Fibroblast of peridontal ligament (primary cell): Measurements from ENCODE around the gene CHTF8.
A peak's percentile ranks its signal among the peaks of the same experiment; 100 is the strongest.

ENCODE experiments used
- DNase-seq: peaks from one replicate; pipeline ENCODE4 v3.0.0-alpha.2; 2010; ENCODE audit errors: extremely low read depth

The CHTF8 gene

GRCh38 chr16:69085032-69085695 is 47.2 kb downstream of the CHTF8 start:
- DNase-seq, result no peak

GRCh38 chr16:69084289-69084688 is 48.1 kb downstream of the CHTF8 start:
- peak; percentile 49 for DNase-seq

GRCh38 chr16:69083306-69083941 is 49.0 kb downstream of the CHTF8 start:
- no peak for DNase-seq

- DNase-seq, result no peak
These were observed 52.7 kb downstream of the CHTF8 start for GRCh38 chr16:69079697-69080096.

GRCh38 chr16:69078073-69078472 is 54.3 kb downstream of the CHTF8 start:
- DNase-seq, result no peak

DNA sequence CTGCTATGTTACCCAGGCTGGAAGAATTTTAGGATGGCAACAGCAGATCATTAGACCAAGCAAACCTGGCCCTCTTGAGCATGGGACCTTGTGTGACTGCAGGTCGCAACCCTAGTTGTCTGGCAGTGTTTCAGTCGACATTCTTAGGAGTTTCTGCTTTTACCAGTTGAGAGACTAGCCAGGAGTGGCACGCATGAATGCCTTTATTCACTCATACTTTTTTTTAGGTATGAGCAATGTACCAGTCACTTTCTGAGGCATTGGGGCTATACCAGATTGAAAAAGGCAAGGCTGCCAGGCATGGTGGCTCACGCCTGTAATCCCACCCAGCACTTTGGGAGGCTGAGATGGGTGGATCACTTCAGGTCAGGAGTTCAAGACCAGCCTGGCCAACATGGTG is 55.1 kb downstream of the CHTF8 start:
- DNase-seq, result peak; percentile 75

DNA sequence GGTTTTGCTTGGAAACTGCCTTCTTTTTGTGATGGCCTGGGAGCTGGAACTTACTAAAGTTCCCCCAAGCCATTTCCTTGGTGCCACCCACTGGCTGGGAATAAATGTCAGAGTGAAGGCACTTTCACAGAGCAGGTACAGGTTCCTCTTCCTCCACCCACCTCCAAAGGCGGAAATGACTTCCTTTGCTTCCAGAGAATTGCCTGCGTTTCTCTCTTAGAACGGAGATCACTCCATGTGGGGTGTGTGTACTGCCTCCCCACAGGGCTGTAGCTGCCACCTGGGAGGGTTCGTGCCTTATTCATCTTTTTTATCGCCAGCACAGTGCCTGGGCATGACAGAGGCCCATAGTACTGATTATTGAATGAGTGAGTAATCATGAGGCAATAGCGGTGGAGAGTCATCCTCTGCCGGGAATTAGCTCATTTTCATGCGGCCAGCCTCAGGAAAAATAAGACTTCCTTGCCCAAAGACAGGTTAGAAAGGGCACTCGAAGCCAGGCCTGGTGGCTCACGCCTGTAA is 59.1 kb downstream of the CHTF8 start:
- DNase-seq, result peak; percentile 91

DNA sequence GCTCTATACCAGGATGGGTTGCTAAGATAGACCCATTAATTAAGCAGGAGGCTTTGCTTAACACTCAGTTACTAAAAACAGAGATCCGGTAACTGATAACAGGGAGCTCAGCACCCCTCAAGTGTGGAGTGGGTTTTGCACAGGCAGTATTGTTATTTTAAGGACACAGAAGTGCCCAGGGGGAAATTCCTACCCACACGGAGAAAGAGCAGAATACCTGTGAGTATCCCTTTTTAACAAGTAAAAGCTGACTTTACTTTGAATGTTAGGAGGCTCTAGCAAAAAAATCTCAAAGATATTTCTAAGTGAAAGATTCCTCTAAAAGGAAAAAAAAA is 59.8 kb downstream of the CHTF8 start:
- DNase-seq, result no peak

- no peak for DNase-seq
These were observed 61.4 kb downstream of the CHTF8 start for GRCh38 chr16:69071036-69071435.

DNA sequence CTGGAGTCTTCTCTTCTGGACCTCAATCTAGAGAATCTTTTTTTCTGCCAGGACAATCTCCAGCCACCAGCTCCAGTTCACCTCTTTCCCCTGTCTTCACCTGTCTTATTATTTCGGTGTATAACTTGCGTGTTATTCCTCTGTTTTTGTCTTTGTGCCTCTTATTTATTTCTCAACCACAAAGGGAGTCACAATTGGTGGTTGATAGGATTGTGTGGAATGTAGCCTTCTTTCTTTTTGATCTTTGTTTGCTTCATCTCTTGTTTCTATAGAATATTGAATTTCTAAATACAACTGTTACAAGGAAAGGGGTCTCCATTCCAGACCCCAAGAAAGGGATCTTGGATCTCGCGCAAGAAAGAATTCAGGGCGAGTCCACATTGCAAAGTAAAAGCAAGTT is 62.9 kb downstream of the CHTF8 start:
- no peak for DNase-seq
